ENCODE data around the gene MPRIP. TPM values are rescaled to one million over a fixed set of nuclear protein-coding genes. Genes with fewer than 3 reads are reported as not detected.

The MPRIP gene, protein sequence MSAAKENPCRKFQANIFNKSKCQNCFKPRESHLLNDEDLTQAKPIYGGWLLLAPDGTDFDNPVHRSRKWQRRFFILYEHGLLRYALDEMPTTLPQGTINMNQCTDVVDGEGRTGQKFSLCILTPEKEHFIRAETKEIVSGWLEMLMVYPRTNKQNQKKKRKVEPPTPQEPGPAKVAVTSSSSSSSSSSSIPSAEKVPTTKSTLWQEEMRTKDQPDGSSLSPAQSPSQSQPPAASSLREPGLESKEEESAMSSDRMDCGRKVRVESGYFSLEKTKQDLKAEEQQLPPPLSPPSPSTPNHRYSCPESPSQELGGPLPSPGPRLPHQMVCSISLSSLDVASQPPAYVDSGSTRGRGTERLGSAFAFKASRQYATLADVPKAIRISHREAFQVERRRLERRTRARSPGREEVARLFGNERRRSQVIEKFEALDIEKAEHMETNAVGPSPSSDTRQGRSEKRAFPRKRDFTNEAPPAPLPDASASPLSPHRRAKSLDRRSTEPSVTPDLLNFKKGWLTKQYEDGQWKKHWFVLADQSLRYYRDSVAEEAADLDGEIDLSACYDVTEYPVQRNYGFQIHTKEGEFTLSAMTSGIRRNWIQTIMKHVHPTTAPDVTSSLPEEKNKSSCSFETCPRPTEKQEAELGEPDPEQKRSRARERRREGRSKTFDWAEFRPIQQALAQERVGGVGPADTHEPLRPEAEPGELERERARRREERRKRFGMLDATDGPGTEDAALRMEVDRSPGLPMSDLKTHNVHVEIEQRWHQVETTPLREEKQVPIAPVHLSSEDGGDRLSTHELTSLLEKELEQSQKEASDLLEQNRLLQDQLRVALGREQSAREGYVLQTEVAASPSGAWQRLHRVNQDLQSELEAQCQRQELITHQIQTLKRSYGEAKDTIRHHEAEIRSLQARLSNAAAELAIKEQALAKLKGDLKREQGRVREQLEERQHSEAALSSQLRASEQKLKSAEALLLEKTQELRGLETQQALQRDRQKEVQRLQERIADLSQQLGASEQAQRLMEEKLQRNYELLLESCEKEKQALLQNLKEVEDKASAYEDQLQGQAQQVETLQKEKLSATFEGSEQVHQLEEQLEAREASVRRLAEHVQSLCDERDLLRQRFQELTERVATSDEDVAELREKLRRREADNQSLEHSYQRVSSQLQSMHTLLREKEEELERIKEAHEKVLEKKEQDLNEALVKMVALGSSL (N-terminal part only)
- total RNA-seq = 47.3 and 87.9 TPM in 2 replicates

GRCh38 chr17:17042384-17042736 is at the start of gene MPRIP:
MPRIP (plus strand) TSS chr17:17042457; CDS start chr17:17042849, 392 bp downstream.

GRCh38 chr17:17206124-17206912 is 164.1 kb downstream of the MPRIP start, which contains the start of gene PLD6:
PLD6 (minus strand) TSS chr17:17206333; CDS start chr17:17206286, 47 bp downstream.

GRCh38 chr17:17237026-17237799 is 195.0 kb downstream of the MPRIP start, which contains the start of gene FLCN:
FLCN (minus strand) TSS chr17:17237168; CDS start chr17:17228137, 9,031 bp downstream.

Other genes starting within 250 kb of the MPRIP start
- not detected in 2 replicates for gene TNFRSF13B, start 70.3 kb upstream of the MPRIP start, total RNA-seq
- gene PLD6, start 163.9 kb downstream of the MPRIP start, total RNA-seq = 2.1 and 2.5 TPM in 2 replicates
- 35.9 and 57.6 TPM in 2 replicates for gene FLCN, start 194.7 kb downstream of the MPRIP start, total RNA-seq
- 42.5 and 55.5 TPM in 2 replicates for gene COPS3, start 238.8 kb downstream of the MPRIP start, total RNA-seq